ENCODE results near the gene CIDEA. TPM values are rescaled to one million over a fixed set of nuclear protein-coding genes. Genes with fewer than 3 reads are reported as not detected.
"Not testable (repeated sequence)": the region's sequence is repeated elsewhere in the genome, so short reads cannot be mapped to it uniquely, and the experiment has no call there.

Gene CIDEA
- total RNA-seq, 2 experiments from 2014 or later, result not detected

DNA sequence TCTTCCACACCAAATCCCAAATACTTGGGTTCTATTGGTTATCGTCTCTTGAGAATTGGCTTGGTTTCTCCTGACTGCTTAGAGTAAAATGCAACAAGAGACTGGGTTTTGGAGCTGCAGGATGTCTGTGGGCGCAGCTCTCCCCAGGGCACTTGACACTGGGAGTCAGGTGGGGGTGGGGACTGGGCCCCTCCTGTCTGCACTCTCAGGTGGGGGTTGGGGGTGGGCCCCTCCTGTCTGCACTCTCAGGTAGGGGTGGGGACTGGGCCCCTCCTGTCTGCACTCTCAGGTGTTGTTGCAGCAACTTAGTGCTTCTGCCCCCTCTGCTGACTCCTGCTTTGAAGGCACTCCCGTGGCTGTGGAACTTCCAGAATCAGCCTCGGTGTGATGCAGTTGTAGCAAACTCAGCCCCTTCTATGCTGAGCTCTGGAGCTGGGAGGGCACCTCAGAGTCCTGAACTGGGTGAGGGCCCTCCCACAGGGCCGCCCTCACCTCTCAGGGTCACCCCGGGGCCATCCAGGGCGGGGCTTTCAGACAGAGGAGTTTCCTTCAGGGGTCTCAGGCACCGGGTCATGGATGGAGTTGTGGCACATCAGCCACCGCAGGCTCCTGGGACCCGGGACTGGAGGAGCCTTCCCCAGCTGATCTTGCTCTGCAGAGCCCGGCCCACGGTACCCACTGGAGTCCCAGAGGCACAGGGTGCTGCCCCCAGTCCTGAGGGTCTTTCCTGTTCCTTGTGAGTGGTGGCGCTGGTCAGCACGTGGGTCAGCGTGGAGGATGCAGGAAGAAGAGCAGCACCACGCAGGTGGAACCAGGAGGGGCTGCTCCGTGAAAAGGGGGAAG lies 22.9 kb upstream of the CIDEA start:
- Mint-ChIP-seq H3K27ac (no peak overlapping the region), H3K9me3 (no peaks in the 10 kb centered on the region), H3K4me1 (no peaks in the 10 kb centered on the region), H3K36me3 (no peaks in the 10 kb centered on the region), H3K4me3 (no peak overlapping the region), H3K27me3 (peaks cover 4% of the 10 kb centered on the region)
- DNase-seq (no peak), ATAC-seq (ENCODE audit: low read depth) (no peak)
- POLR2A ChIA-PET, result no interaction called here

DNA sequence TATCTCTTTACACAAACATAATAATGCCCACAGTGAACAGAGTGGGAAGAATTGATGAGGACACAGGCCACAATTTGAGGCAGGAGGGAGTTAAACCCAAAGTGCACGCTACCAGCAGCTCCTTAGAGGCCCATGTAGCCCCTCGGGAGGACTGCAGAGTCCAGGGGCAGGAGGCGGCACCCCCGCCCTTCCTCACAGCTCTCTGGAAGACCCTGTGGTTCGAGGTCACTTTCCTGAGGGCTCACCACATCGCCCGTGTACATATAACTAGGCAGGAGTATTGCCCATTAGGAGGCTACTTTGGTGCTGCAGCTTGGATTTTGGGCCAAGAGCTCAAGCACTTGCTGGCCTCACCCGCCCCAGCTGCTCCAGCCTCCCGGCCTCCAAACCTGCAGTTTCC lies 22.2 kb upstream of the CIDEA start:
- Mint-ChIP-seq H3K27me3 (peaks cover 6% of the 10 kb centered on the region), H3K36me3 (no peaks in the 10 kb centered on the region), H3K4me3 (no peak overlapping the region), H3K9me3 (no peaks in the 10 kb centered on the region), H3K4me1 (no peaks in the 10 kb centered on the region), H3K27ac (no peak overlapping the region)
- POLR2A ChIA-PET, result no interaction called here
- ATAC-seq (ENCODE audit: low read depth) (no peak), DNase-seq (no peak)

DNA sequence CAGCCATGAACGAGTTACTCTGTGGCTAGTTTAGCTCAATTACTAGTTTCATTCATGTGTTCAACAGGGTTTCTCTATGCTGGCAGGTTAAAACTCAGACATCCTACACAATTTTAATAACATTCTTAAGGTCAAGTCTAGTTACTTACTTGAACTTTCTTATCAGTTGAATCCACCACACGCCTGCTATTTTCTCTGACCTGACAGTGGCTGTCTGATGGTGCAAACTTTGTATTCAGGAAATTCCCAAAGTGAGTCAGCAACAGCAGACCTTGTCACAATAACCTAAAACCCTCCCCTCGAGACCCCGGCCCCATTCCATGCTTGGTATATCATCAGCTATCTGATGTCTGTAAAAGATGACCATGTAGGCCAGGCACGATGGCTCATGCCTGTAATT lies 20.8 kb upstream of the CIDEA start:
- H3K36me3 Mint-ChIP-seq, result no peaks in the 10 kb centered on the region
- H3K27me3 Mint-ChIP-seq, result peaks cover 6% of the 10 kb centered on the region
- ATAC-seq (ENCODE audit: low read depth) (no peak), DNase-seq (no peak)
- no peaks in the 10 kb centered on the region for H3K4me1 Mint-ChIP-seq
- no peaks in the 10 kb centered on the region for H3K9me3 Mint-ChIP-seq
- no peak overlapping the region for H3K4me3 Mint-ChIP-seq
- POLR2A ChIA-PET, result no interaction called here
- H3K27ac Mint-ChIP-seq, result no peak overlapping the region

DNA sequence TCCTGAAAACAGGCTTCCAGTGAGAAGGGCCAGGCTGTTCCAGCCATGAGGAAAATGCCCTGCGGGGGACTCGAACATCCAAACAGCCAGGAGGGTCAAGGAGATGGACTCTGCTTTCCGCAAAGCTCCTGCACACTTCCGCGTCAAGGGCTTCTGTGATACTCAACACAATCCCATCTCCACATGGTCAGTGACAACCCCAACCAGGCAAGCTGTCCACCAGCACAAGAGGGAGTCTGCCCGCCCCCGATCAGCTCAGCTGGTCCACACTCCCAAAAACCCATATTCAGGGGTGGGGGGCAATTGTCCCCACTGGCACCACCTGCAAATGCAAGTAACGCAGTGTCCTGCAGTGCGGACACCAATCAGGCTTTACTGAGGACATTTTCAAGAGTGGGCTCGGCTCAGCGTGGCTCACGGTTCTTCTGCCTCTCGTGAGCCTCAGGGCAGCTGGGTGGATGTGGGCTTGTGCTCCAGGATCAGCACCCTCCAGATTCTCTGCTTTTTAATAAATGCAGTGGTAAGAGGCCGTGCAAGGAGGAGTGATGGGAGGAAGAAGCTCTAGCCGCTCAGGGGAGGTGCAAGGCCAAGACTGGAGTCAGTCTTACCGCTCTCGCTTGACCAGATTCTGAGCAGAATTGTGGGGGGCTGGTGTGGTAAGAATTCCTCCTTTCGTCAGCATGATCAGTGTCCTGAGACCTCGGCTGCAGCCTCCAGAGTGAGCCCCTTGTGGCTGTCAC lies 19.5 kb upstream of the CIDEA start:
- Mint-ChIP-seq H3K27me3 (peaks cover 6% of the 10 kb centered on the region), H3K36me3 (no peaks in the 10 kb centered on the region), H3K4me1 (no peaks in the 10 kb centered on the region), H3K4me3 (no peak overlapping the region), H3K9me3 (no peaks in the 10 kb centered on the region), H3K27ac (no peak overlapping the region)
- no peak for ATAC-seq (ENCODE audit: low read depth)
- DNase-seq, result no peak
- POLR2A ChIA-PET, result no interaction called here

DNA sequence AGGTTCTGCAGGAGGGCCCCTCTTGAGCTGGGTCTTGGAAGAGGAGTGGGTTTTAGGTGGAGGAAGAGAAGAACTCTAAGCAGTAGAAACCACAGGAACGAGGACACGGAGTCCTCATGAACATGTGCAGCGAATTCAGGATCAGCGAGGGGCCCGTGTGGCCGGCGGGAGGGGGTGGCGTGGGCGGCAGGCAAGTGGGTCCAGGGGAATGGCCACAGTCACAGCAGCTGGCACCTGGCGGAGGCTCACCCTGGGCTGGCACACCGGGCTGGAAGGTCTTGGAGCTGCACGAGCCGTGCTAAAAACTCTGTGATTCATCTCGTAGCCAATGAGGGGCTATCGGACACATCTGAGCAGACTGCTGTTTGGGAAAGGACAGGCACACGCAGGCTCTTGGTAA lies 18.0 kb upstream of the CIDEA start:
- ATAC-seq (ENCODE audit: low read depth), result no peak

DNA sequence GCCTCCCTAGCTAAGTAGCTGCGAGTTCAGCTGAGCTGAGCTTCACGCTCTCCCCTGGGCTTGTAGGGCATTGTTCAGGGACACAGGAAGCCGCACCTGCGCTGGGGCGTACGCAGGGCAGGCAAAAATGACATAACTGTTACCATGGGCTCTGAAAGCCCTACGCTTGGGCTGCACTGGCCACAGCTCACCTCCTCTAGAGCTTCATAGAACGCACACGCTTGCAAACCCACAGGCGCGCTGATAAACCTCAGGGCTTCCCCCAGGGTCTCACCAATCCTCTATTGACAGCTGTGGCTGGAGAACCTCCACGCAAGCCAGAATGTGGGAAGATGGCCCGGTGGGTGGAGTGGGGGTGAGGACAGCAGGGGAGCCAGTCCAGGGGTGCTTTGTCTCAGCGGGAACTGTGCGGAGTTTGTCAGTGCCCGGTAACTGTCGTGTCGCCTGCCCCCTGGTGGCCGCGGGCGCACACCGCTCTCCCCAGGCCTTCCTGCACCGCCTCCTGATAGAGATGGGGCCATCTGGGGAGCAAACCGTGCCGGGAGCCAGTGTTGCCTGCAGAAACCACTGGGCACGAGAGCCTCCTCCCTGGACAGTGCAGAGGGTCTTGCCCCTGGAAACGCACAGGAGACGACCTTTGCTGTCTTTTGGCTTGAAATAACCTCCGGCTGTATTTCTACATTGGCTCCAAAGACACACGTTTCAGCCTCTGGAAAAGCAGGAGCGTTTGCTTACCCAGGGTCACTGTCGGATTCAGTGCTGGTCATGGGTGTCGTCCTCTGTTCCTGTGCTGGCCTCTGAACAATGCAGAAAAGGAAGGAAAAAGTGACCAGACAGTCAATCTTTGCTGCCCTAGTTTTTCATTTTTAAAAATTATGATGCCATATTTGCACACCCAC lies 17.0 kb upstream of the CIDEA start:
- no peak overlapping the region for H3K27ac Mint-ChIP-seq
- H3K36me3 Mint-ChIP-seq, result no peaks in the 10 kb centered on the region
- peak; percentile 97 for ATAC-seq (ENCODE audit: low read depth)

More for the DNA sequence above, 18.0 kb upstream of the CIDEA start:
- POLR2A ChIA-PET, result no interaction called here
- no peak for DNase-seq
- Mint-ChIP-seq H3K4me3 (no peak overlapping the region), H3K9me3 (no peaks in the 10 kb centered on the region), H3K27ac (no peak overlapping the region), H3K4me1 (no peaks in the 10 kb centered on the region), H3K27me3 (peaks cover 10% of the 10 kb centered on the region), H3K36me3 (no peaks in the 10 kb centered on the region)

DNA sequence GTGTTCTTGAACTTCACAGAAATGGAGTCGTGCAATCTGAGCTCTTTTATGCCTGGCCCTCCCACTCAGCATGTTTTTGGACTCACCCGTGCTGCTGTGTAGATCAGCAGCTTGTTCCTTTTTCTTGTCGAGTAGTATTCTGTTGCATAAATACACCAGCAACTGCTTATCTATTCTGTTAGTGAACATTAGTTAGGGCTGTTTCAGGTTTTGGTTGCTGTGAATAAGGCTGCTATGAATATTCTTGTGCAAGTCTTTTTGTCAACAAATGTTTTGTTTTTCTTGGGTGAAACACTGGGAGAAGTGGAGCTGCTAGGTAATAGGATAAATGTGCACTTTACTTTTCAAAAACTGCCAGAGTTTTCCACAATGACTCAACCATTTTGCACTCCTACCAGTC lies 15.3 kb upstream of the CIDEA start:
- H3K4me3 Mint-ChIP-seq, result no peak overlapping the region

More for the DNA sequence above, 17.0 kb upstream of the CIDEA start:
- DNase-seq, result peak; percentile 81
- H3K9me3 Mint-ChIP-seq, result no peaks in the 10 kb centered on the region
- H3K4me1 Mint-ChIP-seq, result no peaks in the 10 kb centered on the region
- POLR2A ChIA-PET, result no interaction called here
- peaks cover 13% of the 10 kb centered on the region for H3K27me3 Mint-ChIP-seq
- H3K4me3 Mint-ChIP-seq, result no peak overlapping the region

DNA sequence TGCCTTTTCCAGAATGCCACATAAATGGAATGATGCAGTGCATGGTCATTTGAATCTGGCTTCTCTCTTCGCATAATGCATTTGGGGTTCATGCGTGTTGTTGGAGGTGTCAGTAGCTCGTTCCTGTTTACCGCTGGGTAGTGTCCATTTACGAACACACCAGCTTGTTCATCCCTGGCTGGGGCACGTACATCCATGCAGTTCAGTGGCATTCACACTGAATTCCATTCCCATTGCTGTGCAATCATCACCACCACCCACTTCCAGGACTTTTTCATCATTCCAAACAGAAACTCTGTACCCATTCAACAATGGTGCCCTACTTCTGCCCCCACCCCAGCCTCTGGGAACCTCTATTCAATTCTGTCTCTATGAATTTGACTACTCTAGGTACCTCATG lies 14.7 kb upstream of the CIDEA start:
- H3K4me1 Mint-ChIP-seq, result no peaks in the 10 kb centered on the region
- no peaks in the 10 kb centered on the region for H3K36me3 Mint-ChIP-seq
- no peak for DNase-seq
- no peak for ATAC-seq (ENCODE audit: low read depth)
- no peak overlapping the region for H3K4me3 Mint-ChIP-seq
- POLR2A ChIA-PET, result no interaction called here
- H3K27ac Mint-ChIP-seq, result no peak overlapping the region
- peaks cover 18% of the 10 kb centered on the region for H3K27me3 Mint-ChIP-seq
- no peaks in the 10 kb centered on the region for H3K9me3 Mint-ChIP-seq

More for the DNA sequence above, 15.3 kb upstream of the CIDEA start:
- Mint-ChIP-seq H3K4me1 (no peaks in the 10 kb centered on the region), H3K27me3 (peaks cover 16% of the 10 kb centered on the region), H3K9me3 (no peaks in the 10 kb centered on the region), H3K27ac (no peak overlapping the region), H3K36me3 (no peaks in the 10 kb centered on the region)
- no peak for ATAC-seq (ENCODE audit: low read depth)
- DNase-seq, result no peak
- POLR2A ChIA-PET, result no interaction called here

DNA sequence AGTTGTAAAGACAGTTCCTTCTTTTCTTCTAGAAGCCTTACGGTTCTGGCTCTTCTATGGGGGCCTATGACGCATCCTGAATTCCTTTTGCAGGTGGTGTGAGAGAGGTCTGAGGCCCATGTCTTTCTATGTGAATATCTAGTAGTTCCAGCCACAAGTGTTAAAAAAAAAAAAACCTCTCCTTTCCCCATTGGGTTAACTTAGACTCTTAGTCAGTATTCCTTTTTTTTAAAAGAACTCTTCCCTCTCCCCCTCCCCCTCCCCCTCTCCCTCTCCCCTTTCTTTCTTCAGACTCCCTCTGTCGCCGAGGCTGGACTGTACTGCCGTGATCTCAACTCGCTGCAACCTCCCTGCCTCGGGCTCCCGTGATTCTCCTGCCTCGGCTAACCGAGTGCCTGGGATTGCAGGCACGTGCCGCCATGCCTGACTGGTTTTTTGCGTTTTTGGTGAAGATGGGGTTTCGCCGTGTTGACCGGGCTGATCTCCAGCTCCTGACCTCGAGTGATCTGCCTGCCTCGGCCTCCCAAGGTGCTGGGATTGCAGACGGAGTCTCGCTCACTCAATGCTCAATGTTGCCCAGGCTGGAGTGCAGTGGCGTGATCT lies 11.4 kb upstream of the CIDEA start:
- Mint-ChIP-seq H3K27me3 (peaks cover 16% of the 10 kb centered on the region), H3K4me3 (no peak overlapping the region), H3K36me3 (no peaks in the 10 kb centered on the region), H3K4me1 (no peaks in the 10 kb centered on the region), H3K9me3 (no peaks in the 10 kb centered on the region), H3K27ac (no peak overlapping the region)
- DNase-seq (no peak), ATAC-seq (ENCODE audit: low read depth) (no peak)
- POLR2A ChIA-PET, result no interaction called here

DNA sequence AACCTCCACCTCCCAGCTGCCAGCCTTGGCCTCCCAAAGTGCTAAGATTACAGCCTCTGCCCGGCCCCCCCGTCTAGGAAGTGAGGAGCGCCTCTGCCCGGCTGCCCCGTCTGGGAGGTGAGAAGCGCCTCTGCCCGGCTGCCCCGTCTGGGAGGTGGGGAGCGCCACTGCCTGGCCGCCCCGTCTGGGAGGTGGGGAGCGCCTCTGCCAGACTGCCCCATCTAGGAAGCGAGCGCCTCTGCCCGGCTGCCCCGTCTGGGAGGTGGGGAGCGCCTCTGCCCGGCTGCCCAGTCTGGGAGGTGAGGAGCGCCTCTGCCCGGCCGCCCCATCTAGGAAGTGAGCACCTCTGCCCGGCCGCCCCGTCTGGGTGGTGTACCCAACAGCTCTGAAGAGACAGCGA lies 10.9 kb upstream of the CIDEA start:
- POLR2A ChIA-PET, H3K4me3 Mint-ChIP-seq: not testable (repeated sequence)

DNA sequence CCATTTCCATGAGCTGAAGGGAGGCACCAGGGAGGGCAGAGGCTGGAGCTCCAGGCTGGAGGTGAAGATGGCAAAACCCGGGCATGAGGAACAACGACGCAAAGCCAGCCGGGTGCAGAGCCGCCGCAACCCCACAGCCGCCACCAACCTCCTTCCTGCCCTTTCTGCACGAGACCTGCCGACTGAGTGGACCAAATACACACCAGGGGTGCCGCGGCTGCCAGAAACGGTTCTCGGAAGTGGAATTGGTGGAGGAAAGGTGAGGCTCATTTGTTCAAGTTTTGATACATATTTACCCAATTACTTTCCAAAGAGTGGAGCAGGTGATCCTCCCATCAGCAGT lies 8.4 kb upstream of the CIDEA start:
- no peak overlapping the region for H3K27ac Mint-ChIP-seq
- no peak overlapping the region for H3K4me3 Mint-ChIP-seq
- no peaks in the 10 kb centered on the region for H3K9me3 Mint-ChIP-seq
- H3K4me1 Mint-ChIP-seq, result no peaks in the 10 kb centered on the region
- no peaks in the 10 kb centered on the region for H3K36me3 Mint-ChIP-seq
- no peak for DNase-seq
- H3K27me3 Mint-ChIP-seq, result peaks cover 21% of the 10 kb centered on the region
- POLR2A ChIA-PET, result no interaction called here
- ATAC-seq (ENCODE audit: low read depth), result no peak

More for the DNA sequence above, 10.9 kb upstream of the CIDEA start:
- not testable (repeated sequence) for H3K4me1 Mint-ChIP-seq; H3K27ac Mint-ChIP-seq; DNase-seq; H3K36me3 Mint-ChIP-seq; H3K9me3 Mint-ChIP-seq; ATAC-seq (ENCODE audit: low read depth)
- peaks cover 16% of the 10 kb centered on the region for H3K27me3 Mint-ChIP-seq

DNA sequence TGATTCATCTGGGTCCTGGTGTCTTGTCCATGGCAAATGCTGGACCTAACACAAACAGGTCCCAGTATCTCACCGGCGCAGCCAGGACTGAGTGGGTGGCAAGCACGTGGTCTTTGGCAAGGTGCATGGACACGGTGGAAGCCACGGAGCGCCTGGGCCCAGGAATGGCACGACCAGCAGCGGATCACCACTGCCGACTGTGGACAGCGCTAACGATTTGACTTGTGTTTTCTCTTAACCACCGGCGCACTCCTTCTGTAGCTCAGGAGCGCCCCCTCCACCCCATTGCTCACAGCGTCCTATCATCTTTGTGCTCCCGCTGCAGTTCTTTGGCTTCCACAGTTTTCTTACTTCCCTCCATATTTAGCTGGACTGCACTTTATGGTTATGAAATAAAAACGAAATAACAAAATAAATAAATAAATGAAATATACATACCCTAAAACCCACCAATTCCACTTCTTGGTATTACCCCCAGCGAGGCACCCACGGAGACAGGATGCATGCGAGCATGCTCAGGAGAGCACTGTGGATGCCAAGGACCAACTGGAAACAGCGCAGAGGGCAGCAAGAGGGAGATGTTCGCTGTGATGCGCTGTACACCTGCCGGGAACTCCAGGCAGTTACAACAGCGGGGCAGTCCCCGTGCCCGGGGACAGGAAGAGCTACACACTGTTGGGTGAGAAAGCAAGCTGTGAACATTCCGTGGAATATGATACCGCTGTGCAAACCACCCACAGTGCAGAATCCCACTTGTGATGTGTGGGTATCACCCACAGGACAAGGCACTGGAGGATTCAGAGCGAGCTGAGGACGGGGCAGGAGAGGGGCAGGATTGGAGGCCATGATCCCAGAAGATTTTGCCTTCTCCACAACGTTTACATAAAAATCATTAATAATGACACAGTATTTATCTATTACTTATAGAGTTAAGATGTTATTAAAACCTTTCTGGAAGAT lies 7.0 kb upstream of the CIDEA start:
- ATAC-seq (ENCODE audit: low read depth) (no peak), DNase-seq (no peak)
- POLR2A ChIA-PET, result no interaction called here
- no peak overlapping the region for H3K4me3 Mint-ChIP-seq
- no peaks in the 10 kb centered on the region for H3K4me1 Mint-ChIP-seq
- no peaks in the 10 kb centered on the region for H3K36me3 Mint-ChIP-seq
- H3K9me3 Mint-ChIP-seq, result no peaks in the 10 kb centered on the region
- H3K27ac Mint-ChIP-seq, result no peak overlapping the region
- peaks cover 14% of the 10 kb centered on the region for H3K27me3 Mint-ChIP-seq
